HEK293T (cell line): ENCODE results near the gene CCDC167.

Experiments
- CTCF ChIA-PET: fragments of 350-600 bp; formaldehyde crosslinking; extraction: SDS; loops from one replicate; lab custom pipeline; 2021; ENCODE audit warnings: antibody characterized with exemption, inconsistent platforms; lab: Yijun Ruan, JAX
- POLR2A ChIA-PET: fragments of 350-600 bp; formaldehyde crosslinking; extraction: SDS; loops from one replicate; lab custom pipeline; 2020; ENCODE audit warnings: antibody characterized with exemption, inconsistent platforms; lab: Yijun Ruan, JAX
- DNase-seq: peaks from one replicate; pipeline ENCODE4 v3.0.0; 2012; ENCODE audit warnings: mixed read lengths; ENCODE audit errors: extremely low spot score
- ARNT ChIP-seq: fragments of 450-650 bp; IDR thresholded peaks from 2 replicates; pipeline ENCODE4 v1.6.1; 2017; ENCODE audit warnings: mild to moderate bottlenecking
- BHLHE40 ChIP-seq: fragments of 450-650 bp; IDR thresholded peaks from 2 replicates; pipeline ENCODE4 v1.6.1; 2016; ENCODE audit warnings: mild to moderate bottlenecking, moderate library complexity, borderline replicate concordance
- CTBP1 ChIP-seq: fragments of 450-650 bp; IDR thresholded peaks from 2 replicates; pipeline ENCODE4 v1.6.1; 2016; ENCODE audit warnings: borderline replicate concordance
- ELF4 ChIP-seq: fragments of 450-650 bp; IDR thresholded peaks from 2 replicates; pipeline ENCODE4 v1.6.1; 2017; ENCODE audit warnings: antibody characterized with exemption
- FOXA1 ChIP-seq: fragments of 450-650 bp; IDR thresholded peaks from 2 replicates; pipeline ENCODE4 v1.6.1; 2016; ENCODE audit warnings: mild to moderate bottlenecking
- FOXK2 ChIP-seq: fragments of 450-650 bp; IDR thresholded peaks from 2 replicates; pipeline ENCODE4 v1.6.1; 2016; ENCODE audit warnings: mild to moderate bottlenecking
- FOXM1 ChIP-seq: fragments of 450-650 bp; IDR thresholded peaks from 2 replicates; pipeline ENCODE4 v1.6.1; 2017; ENCODE audit warnings: mild to moderate bottlenecking, borderline replicate concordance
- HDGF ChIP-seq: fragments of 450-650 bp; IDR thresholded peaks from 2 replicates; pipeline ENCODE4 v1.6.1; 2017; ENCODE audit warnings: antibody characterized with exemption, borderline replicate concordance
- L3MBTL2 ChIP-seq: fragments of 450-650 bp; conservative IDR thresholded peaks from 2 replicates; pipeline ENCODE4 v1.6.1; 2016; ENCODE audit warnings: mild to moderate bottlenecking
- LEF1 ChIP-seq: fragments of 450-650 bp; IDR thresholded peaks from 2 replicates; pipeline ENCODE4 v1.6.1; 2017; ENCODE audit warnings: mild to moderate bottlenecking, borderline replicate concordance
- NFRKB ChIP-seq: fragments of 450-650 bp; IDR thresholded peaks from 2 replicates; pipeline ENCODE4 v1.6.1; 2016; ENCODE audit warnings: mild to moderate bottlenecking, moderate library complexity
- SP1 ChIP-seq: fragments of 450-650 bp; IDR thresholded peaks from 2 replicates; pipeline ENCODE4 v1.6.1; 2017
- SUZ12 ChIP-seq: fragments of 450-650 bp; IDR thresholded peaks from 2 replicates; pipeline ENCODE4 v1.6.1; 2016; ENCODE audit warnings: mild to moderate bottlenecking
- TARDBP ChIP-seq: fragments of 450-650 bp; IDR thresholded peaks from 2 replicates; pipeline ENCODE4 v1.6.1; 2016
- ZNF384 ChIP-seq: fragments of 450-650 bp; IDR thresholded peaks from 2 replicates; pipeline ENCODE4 v1.6.1; 2016
- TF ChIP-seq, protein P1 (sequence below): fragments of 450-650 bp; IDR thresholded peaks from 2 replicates; pipeline ENCODE4 v1.6.1; 2016

Gene CCDC167

DNA sequence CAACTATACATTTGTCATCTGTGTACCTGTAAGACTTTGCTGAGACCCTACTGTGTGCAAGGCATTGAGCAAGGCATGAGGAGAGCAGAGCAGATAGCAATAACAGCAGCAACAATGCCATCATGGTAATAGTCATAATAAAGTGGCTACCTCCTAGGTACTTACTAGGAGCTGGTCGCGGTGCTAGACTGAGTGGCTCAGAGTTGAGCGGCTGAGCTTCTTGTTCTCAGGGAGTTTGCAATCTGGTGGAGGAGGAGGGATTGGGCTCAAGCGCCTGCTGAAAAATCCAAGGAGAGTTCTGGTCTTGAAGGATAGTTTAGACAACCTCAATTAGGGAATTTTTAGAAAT, 25.3 kb upstream of the CCDC167 start:
- TF ChIP-seq SUZ12, result no peak
- no peak for TF ChIP-seq L3MBTL2
- TF ChIP-seq TARDBP, result no peak
- no peak for TF ChIP-seq HDGF
- no peak for TF ChIP-seq ARNT
- TF ChIP-seq FOXM1, result no peak
- no peak for TF ChIP-seq ZNF384
- no peak for TF ChIP-seq BHLHE40
- TF ChIP-seq, protein P1, sequence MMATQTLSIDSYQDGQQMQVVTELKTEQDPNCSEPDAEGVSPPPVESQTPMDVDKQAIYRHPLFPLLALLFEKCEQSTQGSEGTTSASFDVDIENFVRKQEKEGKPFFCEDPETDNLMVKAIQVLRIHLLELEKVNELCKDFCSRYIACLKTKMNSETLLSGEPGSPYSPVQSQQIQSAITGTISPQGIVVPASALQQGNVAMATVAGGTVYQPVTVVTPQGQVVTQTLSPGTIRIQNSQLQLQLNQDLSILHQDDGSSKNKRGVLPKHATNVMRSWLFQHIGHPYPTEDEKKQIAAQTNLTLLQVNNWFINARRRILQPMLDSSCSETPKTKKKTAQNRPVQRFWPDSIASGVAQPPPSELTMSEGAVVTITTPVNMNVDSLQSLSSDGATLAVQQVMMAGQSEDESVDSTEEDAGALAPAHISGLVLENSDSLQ, result no peak
- TF ChIP-seq CTBP1, result no peak
- TF ChIP-seq ELF4, result no peak
- ChIA-PET CTCF (no interaction called here), POLR2A (no interaction called here)
- no peak for DNase-seq

DNA sequence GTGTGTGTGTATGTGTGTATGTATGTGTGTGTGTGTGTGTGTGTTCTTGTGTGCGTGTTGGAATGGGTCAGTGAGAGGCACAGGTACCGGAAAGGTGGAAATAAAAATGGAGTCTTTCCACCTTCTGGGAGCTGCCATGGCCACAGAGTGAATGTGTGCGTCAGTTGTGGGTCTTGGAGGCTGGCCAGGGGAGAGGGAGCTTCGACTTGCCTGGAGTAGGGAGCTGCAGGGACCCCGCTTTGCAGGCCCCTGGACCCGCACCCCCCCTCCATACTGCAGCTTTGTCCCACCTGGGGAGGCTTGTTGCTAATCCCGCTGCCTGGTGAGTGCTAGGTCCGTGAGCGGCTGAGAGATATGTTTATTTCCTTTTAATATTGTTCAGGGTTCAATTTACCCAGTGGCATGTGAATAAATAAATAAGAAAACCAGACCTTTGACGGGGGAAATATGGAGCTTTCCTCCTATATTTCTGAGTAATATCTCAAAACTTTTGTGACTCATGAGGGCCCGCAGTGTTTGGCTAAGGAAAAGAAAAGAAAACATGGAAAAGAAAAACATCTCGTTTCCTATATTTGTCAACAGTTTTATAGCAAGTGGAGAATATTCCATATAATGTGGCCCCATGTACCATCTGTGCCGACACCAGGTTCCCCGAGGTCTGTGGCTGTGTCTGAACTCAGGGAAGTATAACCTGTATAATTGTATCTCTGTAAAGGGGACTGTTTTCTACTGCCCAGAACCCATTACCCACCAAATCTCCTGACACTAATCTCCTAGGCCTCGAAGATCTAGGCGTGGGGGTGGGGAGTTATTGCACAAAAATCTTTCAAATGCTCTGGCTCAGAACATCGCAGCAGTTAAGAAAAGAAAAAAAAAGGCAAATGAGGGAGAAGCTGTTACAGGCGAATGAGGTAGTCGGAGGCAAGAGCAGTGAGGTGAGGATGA, 24.6 kb upstream of the CCDC167 start:
- ChIA-PET POLR2A (no interaction called here), CTCF (no interaction called here)
- TF ChIP-seq ZNF384, result no peak
- no peak for TF ChIP-seq NFRKB
- TF ChIP-seq ARNT, result no peak
- TF ChIP-seq CTBP1, result no peak
- no peak for TF ChIP-seq FOXA1
- TF ChIP-seq BHLHE40, result no peak
- no peak for TF ChIP-seq ELF4
- TF ChIP-seq TARDBP, result no peak
- no peak for TF ChIP-seq L3MBTL2
- no peak for TF ChIP-seq SUZ12
- DNase-seq, result no peak

DNA sequence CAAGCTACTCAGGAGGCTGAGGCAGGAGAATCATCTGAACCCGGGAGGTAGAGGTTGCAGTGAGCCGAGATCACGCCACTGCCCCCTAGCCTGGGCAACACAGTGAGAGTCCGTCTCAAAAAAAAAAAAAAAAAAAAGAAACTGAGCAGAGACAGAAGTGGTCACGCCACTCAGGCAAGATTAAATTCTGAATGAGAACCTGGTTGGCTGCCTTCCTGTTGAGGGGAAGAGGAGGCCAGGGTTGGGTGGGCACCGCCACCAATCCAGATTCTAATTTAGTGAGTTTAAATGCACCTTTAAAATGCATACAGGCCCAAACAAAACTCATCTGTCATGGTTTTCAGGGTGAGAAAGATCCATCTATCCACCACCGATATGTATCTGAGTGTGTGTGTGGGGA, 23.7 kb upstream of the CCDC167 start:
- no peak for DNase-seq
- TF ChIP-seq FOXK2 (no peak), FOXM1 (no peak), ZNF384 (no peak), BHLHE40 (no peak), TARDBP (no peak), SUZ12 (no peak), ARNT (no peak), CTBP1 (no peak), HDGF (no peak)
- TF ChIP-seq, protein P1, result no peak
- POLR2A ChIA-PET, result no interaction called here
- CTCF ChIA-PET, result interaction anchor here (0.8 kb wide), 1 partner anchor 257 kb away, joined by 3 read pairs; no protein-coding TSS in a partner anchor

DNA sequence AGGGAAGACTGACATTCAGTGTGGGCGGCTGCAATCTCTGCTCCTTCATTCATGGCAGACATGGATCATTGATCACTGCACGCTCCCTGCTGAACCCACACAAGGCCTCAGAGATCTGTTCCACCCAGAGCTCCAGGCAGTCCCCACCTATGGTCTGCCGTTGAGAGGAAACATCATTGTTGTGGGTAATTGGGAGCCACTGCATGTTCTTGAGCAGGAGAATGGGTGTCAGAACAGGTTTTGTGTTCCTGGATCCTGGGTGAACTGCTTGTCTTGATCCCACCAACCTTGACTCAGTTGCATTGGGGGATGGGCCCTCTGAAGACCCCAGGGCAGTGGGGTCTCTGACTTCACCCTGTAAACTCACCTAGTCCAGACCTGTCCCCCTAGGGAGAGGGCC, 23.1 kb upstream of the CCDC167 start:
- ChIA-PET CTCF (interaction anchor here (0.8 kb wide), 1 partner anchor 257 kb away, joined by 3 read pairs; no protein-coding TSS in a partner anchor), POLR2A (interaction anchor here (1.3 kb wide), 1 partner anchor 23 kb away, joined by 3 read pairs; the partner anchor contains the start of gene CCDC167)
- TF ChIP-seq FOXM1 (no peak), SUZ12 (no peak), NFRKB (no peak), ZNF384 (no peak), LEF1 (no peak), BHLHE40 (no peak), ELF4 (no peak), TARDBP (no peak), FOXA1 (no peak), HDGF (no peak), FOXK2 (no peak)
- TF ChIP-seq, protein P1, result no peak
- no peak for DNase-seq

DNA sequence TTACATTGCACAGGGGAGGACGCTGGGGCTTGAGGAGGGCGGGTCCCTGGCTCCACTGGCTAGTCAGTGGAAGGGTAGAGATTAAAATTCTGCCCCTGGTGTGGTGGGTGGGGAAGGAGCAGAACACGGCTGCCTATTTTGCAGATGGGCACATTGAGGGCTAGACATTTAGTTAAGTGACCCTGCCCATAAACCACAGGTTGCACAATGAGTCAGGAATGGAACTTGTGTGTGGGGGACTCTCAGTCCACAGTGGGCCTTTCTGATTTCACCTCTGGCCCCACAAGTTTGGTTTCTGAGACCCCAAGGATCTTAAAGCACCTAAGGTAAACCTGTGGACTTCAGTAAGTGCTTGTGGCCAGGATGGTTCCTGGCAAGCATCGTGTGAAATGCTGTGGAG, 22.0 kb upstream of the CCDC167 start:
- no peak for DNase-seq
- ChIA-PET POLR2A (interaction anchor here (1.3 kb wide), 1 partner anchor 22 kb away, joined by 3 read pairs; the partner anchor contains the start of gene CCDC167), CTCF (no interaction called here)
- no peak for TF ChIP-seq L3MBTL2
- TF ChIP-seq TARDBP, result no peak
- no peak for TF ChIP-seq ZNF384
- no peak for TF ChIP-seq ARNT
- no peak for TF ChIP-seq BHLHE40
- no peak for TF ChIP-seq SP1
- no peak for TF ChIP-seq ELF4
- no peak for TF ChIP-seq SUZ12
- no peak for TF ChIP-seq CTBP1
- no peak for TF ChIP-seq FOXK2
- TF ChIP-seq FOXM1, result no peak
- no peak for TF ChIP-seq HDGF
- TF ChIP-seq FOXA1, result no peak
- TF ChIP-seq, protein P1, result no peak
- TF ChIP-seq LEF1, result no peak
- TF ChIP-seq NFRKB, result no peak
